K562 treated with DMSO at 1 percent for 48 hours (cell line): ENCODE measurements around the gene RTBDN. TPM values are rescaled to one million over a fixed set of nuclear protein-coding genes. Genes with fewer than 3 reads are reported as not detected.

ENCODE experiments used
- total RNA-seq: library from RNA; unstranded; fragments of 300-600 nt; gene quantifications from 2 replicates; pipeline ENCODE4 v1.2.3, GENCODE V29; 2022; ENCODE audit warnings: low replicate concordance; ENCODE audit errors: extremely low read depth

RTBDN gene
- total RNA-seq, result not detected in 2 replicates

GRCh38 chr19:12834566-12834943 is at the start of gene RTBDN:
Gene RTBDN (minus strand): TSS chr19:12834579. CDS start chr19:12829979, 4,600 bp downstream.

GRCh38 chr19:12881172-12881808 is 46.9 kb upstream of the RTBDN start, which contains the start of gene DNASE2:
Gene DNASE2 (minus strand): TSS chr19:12881449. CDS start chr19:12881375, 74 bp downstream.

GRCh38 chr19:12838182-12838885 is 4.0 kb upstream of the RTBDN start, which contains the start of gene MAST1:
Gene MAST1 (plus strand): TSS chr19:12838515. CDS start chr19:12838573, 58 bp downstream.

GRCh38 chr19:12806242-12807081 is 27.9 kb downstream of the RTBDN start, which contains the start of gene RNASEH2A:
Gene RNASEH2A (plus strand): TSS chr19:12806584. CDS start chr19:12806674, 90 bp downstream.

GRCh38 chr19:12801466-12802266 is 32.7 kb downstream of the RTBDN start, which contains the start of the genes PRDX2 and THSD8:
Gene PRDX2 (minus strand): TSS chr19:12801800. CDS start chr19:12801261, 539 bp downstream.
Gene THSD8 (plus strand): TSS chr19:12802069. CDS start chr19:12802072, 3 bp downstream.

GRCh38 chr19:12791345-12792050 is 42.9 kb downstream of the RTBDN start, which contains the start of gene JUNB:
Gene JUNB (plus strand): TSS chr19:12791486. CDS start chr19:12791772, 286 bp downstream.

Other genes starting within 250 kb of the RTBDN start
- not detected in 2 replicates for gene ZNF490, start 223.8 kb downstream of the RTBDN start, total RNA-seq
- gene ZNF791, start 223.7 kb downstream of the RTBDN start, total RNA-seq, result not detected in 2 replicates
- not detected in 2 replicates for gene MAN2B1, start 167.8 kb downstream of the RTBDN start, total RNA-seq
- not detected in 2 replicates for gene WDR83, start 167.8 kb downstream of the RTBDN start, total RNA-seq
- not detected in 2 replicates for gene DHPS, start 152.7 kb downstream of the RTBDN start, total RNA-seq
- gene GNG14, start 146.6 kb downstream of the RTBDN start, total RNA-seq, result not detected in 2 replicates
- gene FBXW9, start 137.9 kb downstream of the RTBDN start, total RNA-seq, result not detected in 2 replicates
- 258 TPM in 1 of 2 replicates, not detected in the other for gene TNPO2, start 110.6 kb downstream of the RTBDN start, total RNA-seq
- gene TRIR, start 99.9 kb downstream of the RTBDN start, total RNA-seq, result not detected in 2 replicates
- gene GET3, start 97.1 kb downstream of the RTBDN start, total RNA-seq, result not detected in 2 replicates
- gene BEST2, start 82.8 kb downstream of the RTBDN start, total RNA-seq, result not detected in 2 replicates
- gene HOOK2, start 59.0 kb downstream of the RTBDN start, total RNA-seq, result not detected in 2 replicates
- not detected in 2 replicates for gene JUNB, start 43.1 kb downstream of the RTBDN start, total RNA-seq
- 1,339 TPM in 1 of 2 replicates, not detected in the other for gene PRDX2, start 32.8 kb downstream of the RTBDN start, total RNA-seq
- gene THSD8, start 32.5 kb downstream of the RTBDN start, total RNA-seq, result not detected in 2 replicates
- not detected in 2 replicates for gene RNASEH2A, start 28.0 kb downstream of the RTBDN start, total RNA-seq
- gene MAST1, start 3.9 kb upstream of the RTBDN start, total RNA-seq, result not detected in 2 replicates
- gene DNASE2, start 46.9 kb upstream of the RTBDN start, total RNA-seq, result not detected in 2 replicates
- not detected in 2 replicates for gene KLF1, start 52.6 kb upstream of the RTBDN start, total RNA-seq
- not detected in 2 replicates for gene GCDH, start 56.6 kb upstream of the RTBDN start, total RNA-seq
- gene SYCE2, start 84.7 kb upstream of the RTBDN start, total RNA-seq, result not detected in 2 replicates
- gene FARSA, start 99.1 kb upstream of the RTBDN start, total RNA-seq, result 986 TPM in 1 of 2 replicates, not detected in the other
- 227 and 730 TPM in 2 replicates for gene CALR, start 104.0 kb upstream of the RTBDN start, total RNA-seq
- gene RAD23A, start 111.3 kb upstream of the RTBDN start, total RNA-seq, result not detected in 2 replicates
- gene GADD45GIP1, start 122.6 kb upstream of the RTBDN start, total RNA-seq, result not detected in 2 replicates
- not detected in 2 replicates for gene DAND5, start 135.0 kb upstream of the RTBDN start, total RNA-seq
- gene NFIX, start 160.9 kb upstream of the RTBDN start, total RNA-seq, result not detected in 2 replicates